Motor neuron (in vitro differentiated cells): ENCODE measurements around the gene CLCN3. TPM values are rescaled to one million over a fixed set of nuclear protein-coding genes. Genes with fewer than 3 reads are reported as not detected.
"Not testable (repeated sequence)": the region's sequence is repeated elsewhere in the genome, so short reads cannot be mapped to it uniquely, and the experiment has no call there.

Experiments
- ATAC-seq, 8 experiments: fragments of 200-7000 bp; cut with Tn5 transposase; replicated peaks in 6 of 8; 2 replicates each; pipeline ENCODE4 v1.8.0; 2021; ENCODE audit warnings: mild to moderate bottlenecking in 8 of 8, moderate library complexity in 8 of 8
- H3K27ac ChIP-seq, 2 donors: fragments of 250-450 bp; sonication (Bioruptor Pico); 2 replicates each; pipeline ENCODE4 v1.9.0; 2021; ENCODE audit warnings: antibody characterized with exemption in 2 of 2, mild to moderate bottlenecking in 2 of 2, moderate library complexity in 1 of 2
- H3K4me1 ChIP-seq, 2 donors: fragments of 250-450 bp; sonication (Bioruptor Pico); replicated peaks in 1 of 2; 2 replicates each; pipeline ENCODE4 v1.6.1; 2021; ENCODE audit warnings: antibody characterized with exemption in 2 of 2, mild to moderate bottlenecking in 2 of 2, moderate library complexity in 1 of 2
- H3K4me3 ChIP-seq, 5 donors: fragments of 250-450 bp; sonication (Bioruptor Pico); 2 replicates each; pipeline ENCODE4 v1.9.0; 2021; ENCODE audit warnings: antibody characterized with exemption in 5 of 5, mild to moderate bottlenecking in 5 of 5, moderate library complexity in 4 of 5
- WGBS, 10 experiments: fragments of 450-650 bp; shearing (Covaris generic); methylation state at CpG; one replicate each; pipeline ENCODE4 v1.0.0; 2022; 5-methylcytosine and 5-hydroxymethylcytosine counted together
- in situ Hi-C, 9 experiments: fragments of 400-800 bp; cut with MboI; loops; one replicate each; pipeline ENCODE4 v1.15.0; 2021; ENCODE audit warnings: low sequenced_read_pairs in 9 of 9, low pct_unique_long_range_greater_than_20kb in 2 of 9; ENCODE audit not compliant: unreplicated experiment in 9 of 9
- total RNA-seq, 8 experiments: library from RNA; unstranded; fragments of 300-600 nt; gene quantifications; 2 replicates each; pipeline versions ENCODE4 v1.2.3 to v1.2.4, GENCODE V29; 2022

CLCN3 gene
- total RNA-seq, 8 experiments from 2014 or later = 54.2 to 128 (median 88.5) TPM

GRCh38 chr4:169690787-169691186, 70.4 kb downstream of the CLCN3 start:
- 92 to 100% (median 98%) methylated on average over 1 to 4 of the region's 5 CpGs; no CpG with 5 or more reads in 2 of the 10 experiments for WGBS, 10 experiments
- in situ Hi-C loops = no loop called here
- H3K4me3 ChIP-seq = no peak overlapping the region
- no peak overlapping the region for H3K27ac ChIP-seq
- no peak for ATAC-seq
- no peaks in the 10 kb centered on the region for H3K4me1 ChIP-seq

- in situ Hi-C loops = no loop called here
- WGBS, 10 experiments = 83 to 100% (median 94%) methylated on average over 1 to 5 of the region's 5 CpGs; no CpG with 5 or more reads in 1 of the 10 experiments
- no peak for ATAC-seq
Observed at GRCh38 chr4:169698331-169698730, 78.0 kb downstream of the CLCN3 start.

GRCh38 chr4:169707958-169708643, 87.7 kb downstream of the CLCN3 start:
- in situ Hi-C loops = loop anchor here in 2 of 9 experiments (25.0 kb wide), 1 partner anchor 96 kb away; the partner anchor contains the start of genes CLCN3 (in 2 of the 2) and NEK1 (in 2 of the 2)
- no peak overlapping the region for H3K27ac ChIP-seq
- H3K4me3 ChIP-seq = no peak overlapping the region
- ATAC-seq = peak in 1 of 8 experiments; percentile 42
- 17 to 100% (median 76%) methylated on average over 1 to 2 of the region's 2 CpGs; no CpG with 5 or more reads in 1 of the 10 experiments for WGBS, 10 experiments
- no peaks in the 10 kb centered on the region for H3K4me1 ChIP-seq

More at GRCh38 chr4:169698331-169698730, 78.0 kb downstream of the CLCN3 start:
- Histone ChIP-seq H3K27ac (no peak overlapping the region), H3K4me3 (no peak overlapping the region), H3K4me1 (no peaks in the 10 kb centered on the region)

GRCh38 chr4:169715826-169716225, 95.4 kb downstream of the CLCN3 start:
- WGBS, 10 experiments = 82 to 100% (median 98%) methylated on average over 1 to 2 of the region's 2 CpGs; no CpG with 5 or more reads in 2 of the 10 experiments
- ATAC-seq = no peak

GRCh38 chr4:169716677-169717076, 96.3 kb downstream of the CLCN3 start:
- no peak for ATAC-seq
- H3K4me3 ChIP-seq = no peak overlapping the region
- in situ Hi-C loops = loop anchor here in 2 of 9 experiments (25.0 kb wide), 1 partner anchor 104 kb away; the partner anchor contains the start of genes CLCN3 (in 2 of the 2) and NEK1 (in 2 of the 2)
- no peak overlapping the region for H3K27ac ChIP-seq
- WGBS, 10 experiments = 60 to 100% (median 92%) methylated on average over 1 of the region's 1 CpG; no CpG with 5 or more reads in 4 of the 10 experiments
- no peaks in the 10 kb centered on the region for H3K4me1 ChIP-seq

More at GRCh38 chr4:169715826-169716225, 95.4 kb downstream of the CLCN3 start:
- in situ Hi-C loops = loop anchor here in 2 of 9 experiments (25.0 kb wide), 1 partner anchor 104 kb away; the partner anchor contains the start of genes CLCN3 (in 2 of the 2) and NEK1 (in 2 of the 2)
- Histone ChIP-seq H3K4me3 (no peak overlapping the region), H3K27ac (no peak overlapping the region), H3K4me1 (no peaks in the 10 kb centered on the region)

GRCh38 chr4:169720529-169720928, 100.2 kb downstream of the CLCN3 start:
- Histone ChIP-seq H3K4me3 (no peak overlapping the region), H3K27ac (no peak overlapping the region), H3K4me1 (no peaks in the 10 kb centered on the region)
- no peak for ATAC-seq
- 89 to 100% (median 97%) methylated on average over 1 to 7 of the region's 7 CpGs for WGBS, 10 experiments
- in situ Hi-C loops = loop anchor here in 2 of 9 experiments (25.0 kb wide), 1 partner anchor 108 kb away; the partner anchor contains the start of genes CLCN3 (in 2 of the 2) and NEK1 (in 2 of the 2)

GRCh38 chr4:169723207-169723965, 103.0 kb downstream of the CLCN3 start:
- Histone ChIP-seq H3K4me1 (no peaks in the 10 kb centered on the region), H3K27ac (no peak overlapping the region), H3K4me3 (no peak overlapping the region)
- WGBS, 10 experiments = 77 to 89% (median 84%) methylated on average over 4 to 9 of the region's 9 CpGs
- no peak for ATAC-seq
- in situ Hi-C loops = loop anchor here in 2 of 9 experiments (25.0 kb wide), 1 partner anchor 111 kb away; the partner anchor contains the start of genes CLCN3 (in 2 of the 2) and NEK1 (in 2 of the 2)

- ATAC-seq = no peak
- 70 to 100% (median 85%) methylated on average over 1 to 2 of the region's 2 CpGs; no CpG with 5 or more reads in 5 of the 10 experiments for WGBS, 10 experiments
- H3K4me1 ChIP-seq = no peaks in the 10 kb centered on the region
- in situ Hi-C loops = loop anchor here in 2 of 9 experiments (25.0 kb wide), 1 partner anchor 112 kb away; the partner anchor contains the start of genes CLCN3 (in 2 of the 2) and NEK1 (in 2 of the 2)
- no peak overlapping the region for H3K27ac ChIP-seq
- no peak overlapping the region for H3K4me3 ChIP-seq
Observed at GRCh38 chr4:169724260-169724659, 103.9 kb downstream of the CLCN3 start.

GRCh38 chr4:169727616-169728015, 107.2 kb downstream of the CLCN3 start:
- H3K4me1 ChIP-seq = no peaks in the 10 kb centered on the region
- no peak overlapping the region for H3K4me3 ChIP-seq
- no peak overlapping the region for H3K27ac ChIP-seq
- in situ Hi-C loops = no loop called here
- ATAC-seq = no peak

GRCh38 chr4:169730564-169730963, 110.2 kb downstream of the CLCN3 start:
- WGBS, 10 experiments = 67 to 100% (median 91%) methylated on average over 1 to 5 of the region's 5 CpGs; no CpG with 5 or more reads in 7 of the 10 experiments
- ATAC-seq = no peak
- in situ Hi-C loops = no loop called here
- H3K27ac ChIP-seq = no peak overlapping the region
- H3K4me3 ChIP-seq = no peak overlapping the region
- H3K4me1 ChIP-seq = no peaks in the 10 kb centered on the region

- in situ Hi-C loops, ATAC-seq, H3K27ac ChIP-seq, H3K4me3 ChIP-seq, H3K4me1 ChIP-seq: not testable (repeated sequence)
Observed at GRCh38 chr4:169738604-169739003, 118.2 kb downstream of the CLCN3 start.

- in situ Hi-C loops = no loop called here
- no peak overlapping the region for H3K27ac ChIP-seq
- WGBS, 10 experiments = 60 to 100% (median 80%) methylated on average over 1 to 2 of the region's 2 CpGs; no CpG with 5 or more reads in 2 of the 10 experiments
- ATAC-seq = no peak
- no peak overlapping the region for H3K4me3 ChIP-seq
- H3K4me1 ChIP-seq = no peaks in the 10 kb centered on the region
Observed at GRCh38 chr4:169741569-169741968, 121.2 kb downstream of the CLCN3 start.

- WGBS, 10 experiments = 92 to 100% (median 100%) methylated on average over 1 of the region's 1 CpG; no CpG with 5 or more reads in 3 of the 10 experiments
- no peak overlapping the region for H3K27ac ChIP-seq
- no peak for ATAC-seq
- no peak overlapping the region for H3K4me3 ChIP-seq
- no peaks in the 10 kb centered on the region for H3K4me1 ChIP-seq
- in situ Hi-C loops = no loop called here
Observed at GRCh38 chr4:169744601-169745000, 124.2 kb downstream of the CLCN3 start.
